Stimulated activated naive CD8-positive, alpha-beta T cell treated with anti-CD3 and anti-CD28 coated beads, Interleukin-15, amount 100 ng/mL, for 72 hours (primary cell): ENCODE data around the gene MAB21L4.

Experiments
- ATAC-seq: fragments of 150-1000 bp; cut with Tn5 transposase; 2 replicates; pipeline ENCODE4 v1.10.0; 2021; ENCODE audit warnings: mild to moderate bottlenecking, moderate library complexity
- DNase-seq, 2 donors: peaks; one replicate each; pipeline ENCODE4 v3.0.0; 2021 to 2022
- H3K27ac Mint-ChIP-seq, 2 donors: one replicate each; pipeline ENCODE4 v1.8.0; 2022; ENCODE audit warnings: mild to moderate bottlenecking in 2 of 2, mixed read lengths in 2 of 2, moderate library complexity in 2 of 2
- H3K27me3 Mint-ChIP-seq: one replicate; pipeline ENCODE4 v1.8.0; 2022; ENCODE audit warnings: mixed read lengths
- H3K4me1 Mint-ChIP-seq: one replicate; pipeline ENCODE4 v1.8.0; 2022; ENCODE audit warnings: mild to moderate bottlenecking, mixed read lengths
- H3K4me3 Mint-ChIP-seq, 2 donors: one replicate each; pipeline ENCODE4 v1.8.0; 2022; ENCODE audit warnings: mild to moderate bottlenecking in 2 of 2, mixed read lengths in 2 of 2, moderate library complexity in 1 of 2
- H3K9me3 Mint-ChIP-seq, 2 donors: one replicate each; pipeline ENCODE4 v1.8.0; 2022; ENCODE audit warnings: mixed read lengths in 2 of 2

The MAB21L4 gene

GRCh38 chr2:240872317-240873097 lies 23.4 kb downstream of the MAB21L4 start:
- no peak overlapping the region for H3K27ac Mint-ChIP-seq
- H3K9me3 Mint-ChIP-seq: no peaks in the 10 kb centered on the region
- no peaks in the 10 kb centered on the region for H3K4me1 Mint-ChIP-seq
- no peak overlapping the region for H3K4me3 Mint-ChIP-seq
- no peaks in the 10 kb centered on the region for H3K27me3 Mint-ChIP-seq
- DNase-seq (no peak), ATAC-seq (no peak)

DNA sequence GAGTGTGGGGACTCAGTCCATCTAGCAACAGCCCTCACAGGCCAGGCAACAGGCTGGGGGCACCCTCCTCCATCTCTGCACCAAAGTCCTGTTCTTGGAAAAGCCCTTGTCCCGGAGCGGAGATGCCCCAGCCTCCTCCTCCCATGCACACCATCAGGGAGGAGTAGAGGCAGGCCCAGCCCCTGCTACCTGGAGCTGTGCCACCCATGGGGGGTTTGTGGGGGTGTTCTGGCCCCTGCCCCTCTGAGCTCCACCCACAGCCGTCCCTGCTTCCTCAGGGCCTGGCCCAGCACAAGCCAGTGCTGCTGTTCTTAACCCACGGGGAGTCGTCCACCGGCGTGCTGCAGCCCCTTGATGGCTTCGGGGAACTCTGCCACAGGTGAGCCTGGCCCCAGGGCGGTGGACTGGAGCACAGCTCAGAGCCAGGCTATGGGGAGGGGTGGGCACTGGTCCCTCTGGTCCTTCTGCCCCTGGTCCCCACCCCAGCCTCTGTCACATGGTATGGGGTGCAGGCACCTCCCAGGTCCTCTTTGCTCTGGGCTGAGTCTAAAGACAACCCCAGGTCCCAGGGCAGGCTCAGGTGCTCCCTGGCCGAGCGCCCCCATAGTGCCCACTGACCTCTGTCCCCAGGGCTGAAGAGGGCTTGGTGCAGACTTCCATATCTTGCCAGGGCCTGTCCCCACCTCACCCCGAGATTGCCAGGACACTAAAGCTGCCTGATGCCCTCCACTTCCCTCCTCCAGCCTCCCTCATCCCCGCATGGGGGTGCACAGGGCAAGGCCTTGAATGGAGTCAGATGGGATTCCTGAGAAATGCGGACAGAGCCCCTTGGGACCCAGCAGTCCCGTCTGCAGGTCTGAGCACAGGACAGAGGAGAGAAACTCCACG lies 24.6 kb downstream of the MAB21L4 start:
- DNase-seq (no peak), ATAC-seq (no peak)
- no peak overlapping the region for H3K4me3 Mint-ChIP-seq
- no peaks in the 10 kb centered on the region for H3K27me3 Mint-ChIP-seq
- no peaks in the 10 kb centered on the region for H3K9me3 Mint-ChIP-seq
- H3K4me1 Mint-ChIP-seq: no peaks in the 10 kb centered on the region
- H3K27ac Mint-ChIP-seq: no peak overlapping the region

DNA sequence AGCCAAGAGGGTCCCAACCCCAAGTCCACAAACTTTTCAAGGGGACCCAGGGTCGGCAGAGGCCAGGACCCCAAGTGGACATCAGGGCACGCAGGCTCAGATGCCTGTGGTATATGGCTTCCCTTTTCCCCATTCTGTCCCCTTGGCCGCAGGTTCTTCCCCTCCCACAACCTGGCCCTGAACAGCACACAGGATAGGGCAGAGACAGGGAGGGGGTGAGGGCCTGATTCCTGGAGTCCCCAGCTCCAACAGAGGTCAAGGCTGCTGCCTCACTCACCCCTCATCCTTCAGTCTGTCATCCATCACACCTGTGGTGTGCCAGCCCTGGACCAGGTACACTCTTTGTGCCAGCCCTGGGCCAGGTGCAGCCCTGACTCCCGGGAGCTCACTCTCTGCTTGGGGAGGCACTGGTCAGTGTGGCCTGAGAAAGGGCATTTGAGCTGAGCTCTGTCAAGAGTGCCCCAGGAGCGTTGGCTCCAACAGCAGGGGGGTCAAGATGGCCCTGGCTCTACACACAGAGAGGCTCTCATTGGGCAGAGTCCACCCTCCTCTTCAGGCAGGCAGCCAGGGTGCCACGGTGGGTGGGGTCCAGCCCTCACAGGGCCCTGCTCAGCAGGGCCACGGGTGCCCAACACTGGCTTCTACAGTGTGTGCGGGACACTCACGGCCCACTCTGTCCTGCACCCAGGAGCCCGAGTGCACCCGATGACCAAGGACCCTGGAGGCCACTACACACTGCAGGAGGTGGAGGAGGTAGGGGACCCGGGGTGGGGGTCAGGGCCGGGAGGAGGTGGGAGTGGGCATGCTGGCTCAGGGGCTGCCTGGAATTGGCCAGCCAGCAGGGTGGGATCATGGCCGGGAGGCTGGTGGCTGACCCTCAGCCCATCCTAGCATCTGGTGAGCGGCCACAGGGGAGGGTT lies 25.7 kb downstream of the MAB21L4 start:
- no peaks in the 10 kb centered on the region for H3K4me1 Mint-ChIP-seq
- H3K27me3 Mint-ChIP-seq: no peaks in the 10 kb centered on the region
- DNase-seq (no peak), ATAC-seq (no peak)
- H3K27ac Mint-ChIP-seq: peak overlapping the region in 1 of 2 donors; percentile 57
- no peak overlapping the region for H3K4me3 Mint-ChIP-seq
- H3K9me3 Mint-ChIP-seq: no peaks in the 10 kb centered on the region

DNA sequence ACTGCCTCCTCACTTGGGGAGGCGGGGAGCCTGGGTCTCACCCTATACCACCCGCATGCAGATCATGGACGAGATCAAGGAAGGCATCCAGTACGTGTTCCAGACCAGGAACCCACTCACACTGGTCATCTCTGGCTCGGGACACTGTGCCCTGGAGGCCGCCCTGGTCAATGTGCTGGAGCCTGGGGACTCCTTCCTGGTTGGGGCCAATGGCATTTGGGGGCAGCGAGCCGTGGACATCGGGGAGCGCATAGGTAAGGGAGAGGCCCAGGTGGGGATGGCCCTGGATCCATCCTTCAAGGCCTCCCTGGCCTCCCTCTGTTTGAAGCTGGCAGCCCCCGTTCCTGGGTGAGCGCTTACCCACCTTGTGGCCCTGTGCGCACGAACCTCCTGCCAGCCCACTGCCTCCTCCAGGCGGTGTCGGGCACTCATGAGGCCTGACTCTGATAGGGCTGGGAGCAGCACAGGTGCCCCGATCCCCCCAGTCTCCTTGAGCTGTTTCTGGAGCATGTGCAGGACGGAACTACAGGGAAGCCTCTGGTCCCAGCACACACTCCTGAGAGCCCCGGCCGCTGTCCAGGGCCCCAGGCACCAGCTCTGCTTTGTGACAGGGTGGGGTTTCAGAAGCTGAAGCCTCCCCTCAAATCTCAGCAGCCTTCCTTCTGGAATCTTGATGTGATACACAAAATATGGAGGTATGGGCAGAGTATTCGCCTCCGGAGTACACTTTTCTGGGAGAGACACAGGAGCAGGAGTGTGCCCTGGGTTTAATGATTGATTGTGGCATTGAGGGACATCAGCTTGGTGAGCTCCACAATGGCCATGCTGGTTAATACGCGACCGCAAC lies 26.6 kb downstream of the MAB21L4 start:
- Mint-ChIP-seq H3K27ac (no peak overlapping the region), H3K27me3 (peaks cover 1% of the 10 kb centered on the region), H3K4me3 (no peak overlapping the region), H3K4me1 (no peaks in the 10 kb centered on the region), H3K9me3 (no peaks in the 10 kb centered on the region)
- DNase-seq: no peak
- no peak for ATAC-seq

DNA sequence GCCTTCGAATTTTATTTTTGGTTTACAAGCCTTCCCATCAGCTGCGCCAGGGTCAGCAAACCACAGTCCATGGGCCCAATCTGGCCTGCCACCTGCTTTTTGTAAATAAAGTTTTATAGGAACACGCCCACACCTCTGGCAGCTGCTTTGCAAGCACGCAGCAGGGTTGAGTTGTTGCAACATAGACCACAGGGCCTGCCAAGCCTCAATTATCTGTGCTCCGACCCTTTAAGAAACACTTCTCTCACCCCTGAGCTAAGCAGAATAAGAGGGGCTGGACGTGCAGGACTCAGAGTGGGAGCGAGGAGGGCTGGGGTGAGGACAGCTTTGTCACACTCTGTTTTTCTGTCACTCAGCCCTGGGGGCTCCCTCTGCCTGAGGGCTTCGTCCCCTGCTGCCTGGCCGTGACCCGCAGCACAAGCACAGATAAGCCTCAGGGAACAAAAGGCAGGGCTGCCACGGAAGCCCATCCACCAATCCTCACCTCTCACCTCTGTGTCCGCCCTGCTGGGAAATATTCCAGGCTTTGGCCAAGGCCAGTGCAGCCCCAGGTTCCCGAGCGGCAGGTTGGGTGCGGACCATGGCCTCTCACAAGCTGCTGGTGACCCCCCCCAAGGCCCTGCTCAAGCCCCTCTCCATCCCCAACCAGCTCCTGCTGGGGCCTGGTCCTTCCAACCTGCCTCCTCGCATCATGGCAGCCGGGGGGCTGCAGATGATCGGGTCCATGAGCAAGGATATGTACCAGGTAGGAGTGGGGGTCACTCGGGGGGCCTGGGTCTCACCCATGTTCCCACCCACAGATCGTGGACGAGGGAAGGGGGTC lies 27.5 kb downstream of the MAB21L4 start, which contains the start of gene AGXT:
AGXT (plus strand) TSS at position 539 of the 823 bp plus-strand sequence; CDS start at position 581, 42 bp downstream.
- Mint-ChIP-seq H3K27ac (no peak within 1 kb of the TSS), H3K27me3 (peaks cover 10% of the 10 kb centered on the region), H3K4me1 (no peaks in the 10 kb centered on the region), H3K4me3 (no peak within 1 kb of the TSS), H3K9me3 (no peaks in the 10 kb centered on the region)
- ATAC-seq (no peak), DNase-seq (no peak)

- no peaks in the 10 kb centered on the region for H3K4me1 Mint-ChIP-seq
- H3K4me3 Mint-ChIP-seq: no peak overlapping the region
- H3K9me3 Mint-ChIP-seq: no peaks in the 10 kb centered on the region
- no peak overlapping the region for H3K27ac Mint-ChIP-seq
- peaks cover 15% of the 10 kb centered on the region for H3K27me3 Mint-ChIP-seq
- no peak for ATAC-seq
- no peak for DNase-seq
Observed at GRCh38 chr2:240865391-240865790, 30.6 kb downstream of the MAB21L4 start.

DNA sequence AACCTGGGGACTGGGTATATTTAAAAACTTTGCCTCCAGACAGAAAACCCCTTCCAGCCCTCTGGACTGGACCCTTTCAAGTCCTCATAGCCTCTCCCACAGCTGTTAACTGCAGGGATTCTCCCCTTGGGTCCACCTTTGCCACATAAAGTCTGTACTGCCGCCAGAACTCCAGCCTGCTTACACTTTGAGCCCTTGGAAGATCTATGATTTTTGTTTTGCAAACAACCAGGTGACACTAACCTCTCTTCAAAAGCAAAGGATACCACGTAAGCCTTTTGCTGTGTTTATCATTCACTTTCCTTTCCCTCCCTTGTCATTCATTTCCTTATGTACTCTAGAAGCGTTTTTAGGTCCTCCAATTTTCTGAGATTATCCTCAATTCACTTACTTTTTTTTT lies 31.5 kb downstream of the MAB21L4 start:
- no peaks in the 10 kb centered on the region for H3K4me1 Mint-ChIP-seq
- H3K9me3 Mint-ChIP-seq: no peaks in the 10 kb centered on the region
- peaks cover 15% of the 10 kb centered on the region for H3K27me3 Mint-ChIP-seq
- no peak overlapping the region for H3K4me3 Mint-ChIP-seq
- DNase-seq: no peak
- ATAC-seq: no peak
- H3K27ac Mint-ChIP-seq: no peak overlapping the region

GRCh38 chr2:240861547-240861946 lies 34.4 kb downstream of the MAB21L4 start:
- DNase-seq: no peak
- Mint-ChIP-seq H3K4me1 (no peaks in the 10 kb centered on the region), H3K27me3 (peaks cover 15% of the 10 kb centered on the region), H3K9me3 (no peaks in the 10 kb centered on the region), H3K4me3 (no peak overlapping the region), H3K27ac (no peak overlapping the region)
- no peak for ATAC-seq

DNA sequence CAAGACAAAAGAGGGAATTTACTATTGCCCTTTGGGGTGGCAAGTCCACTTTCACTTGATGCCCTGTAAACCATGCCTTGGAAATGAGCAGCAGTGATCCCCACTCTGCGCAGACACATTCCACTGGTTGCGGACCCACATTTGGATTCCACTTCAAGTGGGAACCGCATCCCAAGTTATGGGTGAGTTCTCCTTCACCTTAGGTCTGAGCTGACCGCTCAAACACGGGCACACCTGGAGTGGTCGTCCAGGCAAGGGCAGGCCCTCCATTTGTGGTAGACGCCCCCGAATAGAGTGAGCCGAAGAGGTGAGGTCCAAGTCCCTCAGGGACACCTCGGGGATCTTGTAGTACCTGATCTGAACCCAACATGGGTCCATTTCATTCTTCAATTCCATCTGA lies 37.1 kb downstream of the MAB21L4 start:
- peaks cover 9% of the 10 kb centered on the region for H3K27me3 Mint-ChIP-seq
- H3K27ac Mint-ChIP-seq: no peak overlapping the region
- no peak for ATAC-seq
- no peak overlapping the region for H3K4me3 Mint-ChIP-seq
- DNase-seq: no peak
- H3K9me3 Mint-ChIP-seq: peaks cover 0 to 8% of the 10 kb centered on the region in 2 donors
- no peaks in the 10 kb centered on the region for H3K4me1 Mint-ChIP-seq

DNA sequence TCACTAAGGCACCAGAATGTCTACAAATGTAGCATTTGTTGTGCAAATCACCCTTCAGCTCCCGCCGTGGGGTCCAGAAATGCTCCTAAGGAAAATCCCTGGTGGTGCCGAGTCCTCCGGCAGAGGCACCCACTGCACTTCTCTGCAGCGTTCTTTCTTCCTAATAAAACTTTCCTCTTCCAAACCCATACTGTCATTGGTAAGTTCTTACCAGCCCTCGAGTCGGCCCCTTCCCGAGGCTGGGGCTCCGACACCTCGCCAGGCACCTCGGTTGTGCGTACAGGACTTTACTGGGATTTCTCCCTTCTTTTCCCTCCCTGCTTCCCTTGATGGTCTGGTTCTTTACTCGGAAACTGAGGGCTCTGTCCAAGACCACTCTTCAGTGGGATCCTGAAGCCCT lies 37.6 kb downstream of the MAB21L4 start:
- Mint-ChIP-seq H3K4me3 (no peak overlapping the region), H3K4me1 (no peaks in the 10 kb centered on the region), H3K27me3 (peaks cover 3% of the 10 kb centered on the region), H3K27ac (no peak overlapping the region), H3K9me3 (peaks cover 0 to 8% of the 10 kb centered on the region in 2 donors)
- ATAC-seq (no peak), DNase-seq (no peak)

DNA sequence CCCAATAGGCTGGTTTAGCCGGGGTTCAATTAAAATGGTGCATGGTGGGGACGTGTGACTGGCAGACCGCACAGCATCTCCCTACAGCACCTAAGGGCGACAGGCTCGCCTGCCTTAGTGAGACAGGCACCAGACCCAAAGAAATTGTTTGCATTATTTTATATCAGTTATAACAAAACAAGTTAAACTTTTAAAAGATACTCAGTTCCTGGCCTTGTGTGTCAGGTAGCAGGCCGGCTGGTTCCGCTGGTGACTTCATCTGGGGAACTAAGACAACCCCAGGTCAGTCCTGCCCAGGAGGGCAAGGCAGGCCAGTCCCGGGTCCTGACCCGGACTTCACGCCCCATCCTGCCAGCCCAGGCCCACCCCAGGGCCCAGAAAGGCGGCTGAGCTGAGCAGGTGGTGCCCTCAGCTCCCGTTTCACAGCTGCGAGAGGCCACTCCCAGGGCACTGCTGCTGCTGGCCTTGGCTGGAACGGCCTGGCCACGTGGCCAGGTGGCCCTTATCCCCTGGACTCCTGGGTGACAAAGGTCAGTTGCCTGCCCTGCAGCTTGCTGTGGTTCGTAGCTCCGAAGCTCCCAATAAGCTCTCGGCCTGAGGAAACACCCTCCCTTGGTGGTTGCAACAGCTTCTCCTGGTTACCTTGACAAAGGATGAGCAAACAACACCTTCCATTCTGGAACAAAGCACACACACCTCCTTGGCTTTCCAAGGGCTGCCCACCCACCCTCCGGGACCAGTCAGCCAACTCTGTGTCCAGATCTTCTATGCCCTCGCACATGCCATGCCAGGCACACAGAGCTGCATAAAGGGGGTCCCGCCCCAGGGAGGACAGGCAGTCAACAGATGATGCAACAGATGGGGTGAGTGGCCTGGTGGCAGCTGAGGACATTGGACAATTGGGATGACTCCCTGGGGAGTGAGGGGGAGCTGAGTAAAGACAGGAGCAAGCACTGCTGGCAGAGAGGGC lies 38.6 kb downstream of the MAB21L4 start:
- Mint-ChIP-seq H3K4me3 (no peak overlapping the region), H3K4me1 (no peaks in the 10 kb centered on the region), H3K27me3 (peaks cover 3% of the 10 kb centered on the region), H3K27ac (no peak overlapping the region), H3K9me3 (peaks cover 0 to 8% of the 10 kb centered on the region in 2 donors)
- DNase-seq: no peak
- ATAC-seq: no peak

DNA sequence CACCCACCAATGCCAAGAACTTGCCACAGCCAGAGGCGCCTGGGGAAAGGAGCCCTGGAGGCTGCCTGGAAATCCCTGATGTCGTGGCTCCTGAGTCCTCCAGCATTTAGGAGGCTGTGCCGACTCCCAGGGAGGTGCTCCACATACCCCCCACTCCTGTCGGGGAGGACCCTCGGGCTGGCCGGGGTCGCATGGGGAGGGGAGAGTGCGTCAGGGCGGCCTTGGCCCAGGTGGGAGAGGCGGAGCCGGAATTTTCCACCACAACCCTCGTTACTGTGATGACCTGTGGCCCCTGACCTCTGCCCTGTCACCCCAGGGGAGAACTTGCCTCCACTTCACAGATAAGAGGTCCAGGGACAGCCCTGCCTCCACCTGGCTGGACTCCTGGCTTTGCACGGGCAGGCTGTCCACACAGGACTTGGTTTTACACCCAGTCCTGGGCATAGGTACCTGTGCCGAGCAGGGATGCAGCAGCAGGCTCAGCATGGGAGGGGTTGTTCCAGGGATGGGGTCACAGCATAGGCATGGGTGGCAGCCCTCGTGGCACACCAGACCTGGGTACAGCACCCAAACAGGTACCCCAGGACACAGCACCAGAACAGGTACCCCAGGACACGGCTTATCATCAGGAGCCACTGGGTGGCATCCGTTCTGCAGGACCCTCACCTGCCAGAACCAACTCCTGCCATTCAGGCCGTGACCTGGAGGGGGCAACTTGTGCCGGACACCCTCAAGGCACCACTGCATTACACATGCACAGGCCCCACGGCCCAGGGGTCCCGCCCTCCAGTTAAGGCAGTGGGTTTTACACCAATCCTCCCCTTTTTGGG lies 39.6 kb downstream of the MAB21L4 start:
- H3K27ac Mint-ChIP-seq: no peak overlapping the region
- no peaks in the 10 kb centered on the region for H3K4me1 Mint-ChIP-seq
- peaks cover 0 to 8% of the 10 kb centered on the region in 2 donors for H3K9me3 Mint-ChIP-seq
- H3K4me3 Mint-ChIP-seq: no peak overlapping the region
- no peak for ATAC-seq
- no peak for DNase-seq
- peaks cover 8% of the 10 kb centered on the region for H3K27me3 Mint-ChIP-seq
